ENCODE measurements around the gene DLG1. TPM values are rescaled to one million over a fixed set of nuclear protein-coding genes. Genes with fewer than 3 reads are reported as not detected.
A peak's percentile ranks its signal among the peaks of the same experiment; 100 is the strongest.
"Not testable (repeated sequence)": the region's sequence is repeated elsewhere in the genome, so short reads cannot be mapped to it uniquely, and the experiment has no call there.

DLG1 gene
- total and polyA plus RNA-seq, 5 donors, result 14.6 to 55.0 (median 53.0) TPM

DNA sequence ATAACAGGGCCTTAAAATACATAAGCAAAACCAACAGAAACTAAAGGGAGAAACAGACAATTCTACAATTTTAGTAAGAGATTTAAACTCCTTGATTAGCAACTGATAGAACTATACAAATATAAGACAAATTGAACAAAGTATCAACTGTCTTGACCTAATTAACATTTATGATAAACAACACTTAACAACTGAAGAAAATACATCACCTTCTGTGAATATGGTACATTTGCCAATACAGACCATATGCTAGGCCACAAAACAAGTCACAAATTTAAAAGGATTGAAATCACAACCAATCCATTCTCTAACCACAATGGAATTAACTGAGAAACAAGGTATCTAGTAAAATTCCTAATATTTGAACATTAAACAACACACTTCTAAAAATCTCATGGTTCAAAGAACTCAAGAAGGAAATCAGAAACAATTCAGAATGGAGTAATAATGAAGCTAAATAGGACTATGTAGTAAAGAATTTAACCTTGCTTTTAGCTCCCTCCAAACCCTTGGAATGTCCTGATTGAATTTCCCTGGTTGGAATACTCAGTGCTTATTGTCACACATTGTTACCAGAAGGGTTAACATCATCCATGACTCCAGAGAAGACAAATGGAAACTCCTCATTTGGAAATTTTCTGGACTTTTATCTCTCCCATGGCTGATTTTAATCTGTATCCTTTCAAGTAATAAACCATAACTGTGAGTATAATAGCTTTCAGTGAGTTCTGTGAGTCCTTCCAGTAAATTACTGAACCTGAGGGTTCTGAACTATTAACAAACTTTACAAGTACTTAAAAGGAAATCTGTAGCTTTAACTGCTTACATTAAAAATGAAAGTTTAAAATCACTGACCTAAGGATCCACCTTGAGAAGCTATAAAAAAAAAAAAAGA lies 88.8 kb downstream of the DLG1 start:
- DNase-seq (no peak), ATAC-seq (no peak)
- Histone ChIP-seq H3K4me1 (ENCODE audit: control insufficient read depth, insufficient read depth, low read length) (no peaks in the 10 kb centered on the region), H3K27me3 (ENCODE audit: control insufficient read depth, insufficient read depth) (no peaks in the 10 kb centered on the region), H3K9me3 (ENCODE audit: control insufficient read depth, low read length) (no peaks in the 10 kb centered on the region), H3K27ac (ENCODE audit: low read length) (no peak overlapping the region), H3K4me3 (ENCODE audit: low read length) (no peak overlapping the region)
- intact Hi-C loops (cut with DNase I), result no loop called here

GRCh38 chr3:197206913-197207312 lies 91.5 kb downstream of the DLG1 start:
- Histone ChIP-seq H3K4me1 (ENCODE audit: control insufficient read depth, insufficient read depth, low read length) (no peaks in the 10 kb centered on the region), H3K27ac (ENCODE audit: low read length) (no peak overlapping the region), H3K27me3 (ENCODE audit: control insufficient read depth, insufficient read depth) (no peaks in the 10 kb centered on the region), H3K4me3 (ENCODE audit: low read length) (no peak overlapping the region), H3K9me3 (ENCODE audit: control insufficient read depth, low read length) (no peaks in the 10 kb centered on the region)
- intact Hi-C loops (cut with DNase I), result no loop called here
- no peak for ATAC-seq
- WGBS, result 96% methylated on average over 9 of the region's 9 CpGs
- DNase-seq, result no peak

DNA sequence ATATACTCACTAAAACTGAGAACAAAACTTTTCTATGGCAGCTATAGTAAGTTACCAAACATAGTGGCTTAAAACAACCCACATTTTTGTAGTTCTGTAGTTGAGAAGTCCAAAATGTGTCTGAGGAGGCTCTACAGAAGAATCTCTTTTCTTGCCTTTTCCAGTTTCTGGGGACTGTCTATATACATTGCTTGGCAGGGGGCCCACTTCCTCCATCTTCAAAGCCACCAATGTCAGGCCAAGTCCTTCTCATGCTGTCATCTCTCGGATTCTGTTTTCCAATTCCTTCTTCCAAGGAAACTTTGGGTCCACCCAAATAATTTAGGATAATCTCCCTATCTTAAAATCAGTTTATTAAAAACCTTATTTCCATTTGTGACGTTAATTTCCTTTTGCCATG lies 92.7 kb downstream of the DLG1 start:
- 91% methylated on average over 2 of the region's 2 CpGs for WGBS
- H3K4me1 ChIP-seq (ENCODE audit: control insufficient read depth, insufficient read depth, low read length), result no peaks in the 10 kb centered on the region

DNA sequence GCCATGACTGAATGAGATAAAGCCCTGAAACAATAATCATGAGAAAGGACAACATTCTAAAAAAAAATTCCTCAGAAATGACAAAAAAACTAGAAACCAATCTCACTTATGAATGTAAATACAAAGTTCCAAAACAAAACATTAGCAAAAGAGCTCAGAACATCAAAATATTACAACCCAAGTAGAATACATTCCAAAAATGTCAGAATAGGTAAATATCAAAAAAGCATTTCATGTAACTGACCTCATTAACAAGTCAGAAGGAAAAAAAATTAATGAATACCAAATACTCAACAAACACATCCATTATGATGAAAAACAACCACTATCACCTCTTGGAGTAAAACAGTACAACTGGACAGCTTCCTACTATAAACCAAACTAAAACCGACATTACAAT lies 93.1 kb downstream of the DLG1 start:
- Histone ChIP-seq H3K4me3 (ENCODE audit: low read length) (no peak overlapping the region), H3K4me1 (ENCODE audit: control insufficient read depth, insufficient read depth, low read length) (no peaks in the 10 kb centered on the region), H3K27ac (ENCODE audit: low read length) (no peak overlapping the region), H3K27me3 (ENCODE audit: control insufficient read depth, insufficient read depth) (no peaks in the 10 kb centered on the region), H3K9me3 (ENCODE audit: control insufficient read depth, low read length) (no peaks in the 10 kb centered on the region)
- no peak for ATAC-seq
- DNase-seq, result no peak
- WGBS, result 79% methylated on average over 1 of the region's 1 CpG
- intact Hi-C loops (cut with DNase I), result no loop called here

More for the DNA sequence above, 92.7 kb downstream of the DLG1 start:
- Histone ChIP-seq H3K9me3 (ENCODE audit: control insufficient read depth, low read length) (no peaks in the 10 kb centered on the region), H3K27me3 (ENCODE audit: control insufficient read depth, insufficient read depth) (no peaks in the 10 kb centered on the region), H3K27ac (ENCODE audit: low read length) (no peak overlapping the region), H3K4me3 (ENCODE audit: low read length) (no peak overlapping the region)
- no peak for ATAC-seq
- peak in 1 of 3 donors; percentile 35 for DNase-seq
- intact Hi-C loops (cut with DNase I), result no loop called here

DNA sequence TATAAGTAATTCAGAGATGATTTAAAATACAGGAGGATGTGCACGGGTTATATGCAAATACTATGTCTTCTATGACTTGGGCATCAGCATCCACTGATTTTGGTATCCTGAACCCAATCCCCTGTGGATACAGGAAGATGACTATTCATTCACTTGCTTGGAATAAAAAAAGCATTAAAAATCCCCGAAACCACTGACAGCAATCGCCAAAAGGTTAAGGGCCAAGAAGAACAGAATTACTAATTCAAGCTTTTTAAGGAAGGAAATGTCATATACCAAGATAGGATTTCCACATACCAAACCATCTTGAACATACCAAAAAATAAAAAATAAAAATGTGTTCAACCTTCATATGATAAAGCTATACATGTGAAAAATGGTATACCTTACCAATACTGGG lies 93.7 kb downstream of the DLG1 start:
- intact Hi-C loops (cut with DNase I), result no loop called here
- ATAC-seq, result no peak
- 53% methylated on average over 3 of the region's 3 CpGs for WGBS
- H3K27ac ChIP-seq (ENCODE audit: low read length), result no peak overlapping the region
- no peaks in the 10 kb centered on the region for H3K9me3 ChIP-seq (ENCODE audit: control insufficient read depth, low read length)
- H3K4me3 ChIP-seq (ENCODE audit: low read length), result no peak overlapping the region
- no peaks in the 10 kb centered on the region for H3K27me3 ChIP-seq (ENCODE audit: control insufficient read depth, insufficient read depth)
- no peaks in the 10 kb centered on the region for H3K4me1 ChIP-seq (ENCODE audit: control insufficient read depth, insufficient read depth, low read length)
- no peak for DNase-seq

- no peak for ATAC-seq
- Histone ChIP-seq H3K9me3 (ENCODE audit: control insufficient read depth, low read length) (no peaks in the 10 kb centered on the region), H3K27me3 (ENCODE audit: control insufficient read depth, insufficient read depth) (no peaks in the 10 kb centered on the region), H3K27ac (ENCODE audit: low read length) (no peak overlapping the region), H3K4me3 (ENCODE audit: low read length) (no peak overlapping the region), H3K4me1 (ENCODE audit: control insufficient read depth, insufficient read depth, low read length) (no peaks in the 10 kb centered on the region)
- intact Hi-C loops (cut with DNase I), result no loop called here
- DNase-seq, result no peak
- 88% methylated on average over 2 of the region's 2 CpGs for WGBS
Observed at GRCh38 chr3:197203714-197204146, 94.7 kb downstream of the DLG1 start.

GRCh38 chr3:197202694-197203093 lies 95.7 kb downstream of the DLG1 start:
- ATAC-seq (no peak), DNase-seq (no peak)
- H3K9me3 ChIP-seq (ENCODE audit: control insufficient read depth, low read length), result no peaks in the 10 kb centered on the region
- no peak overlapping the region for H3K4me3 ChIP-seq (ENCODE audit: low read length)
- WGBS, result 77% methylated on average over 2 of the region's 2 CpGs
- intact Hi-C loops (cut with DNase I), result no loop called here
- H3K27ac ChIP-seq (ENCODE audit: low read length), result no peak overlapping the region
- H3K4me1 ChIP-seq (ENCODE audit: control insufficient read depth, insufficient read depth, low read length), result no peaks in the 10 kb centered on the region
- H3K27me3 ChIP-seq (ENCODE audit: control insufficient read depth, insufficient read depth), result no peaks in the 10 kb centered on the region

- H3K4me1 ChIP-seq (ENCODE audit: control insufficient read depth, insufficient read depth, low read length), result no peaks in the 10 kb centered on the region
- 78% methylated on average over 5 of the region's 5 CpGs for WGBS
- no peaks in the 10 kb centered on the region for H3K27me3 ChIP-seq (ENCODE audit: control insufficient read depth, insufficient read depth)
- H3K27ac ChIP-seq (ENCODE audit: low read length), result no peak overlapping the region
- ATAC-seq (no peak), DNase-seq (no peak)
- intact Hi-C loops (cut with DNase I), result no loop called here
- H3K9me3 ChIP-seq (ENCODE audit: control insufficient read depth, low read length), result no peaks in the 10 kb centered on the region
- H3K4me3 ChIP-seq (ENCODE audit: low read length), result no peak overlapping the region
Observed at GRCh38 chr3:197201791-197202452, 96.5 kb downstream of the DLG1 start.

DNA sequence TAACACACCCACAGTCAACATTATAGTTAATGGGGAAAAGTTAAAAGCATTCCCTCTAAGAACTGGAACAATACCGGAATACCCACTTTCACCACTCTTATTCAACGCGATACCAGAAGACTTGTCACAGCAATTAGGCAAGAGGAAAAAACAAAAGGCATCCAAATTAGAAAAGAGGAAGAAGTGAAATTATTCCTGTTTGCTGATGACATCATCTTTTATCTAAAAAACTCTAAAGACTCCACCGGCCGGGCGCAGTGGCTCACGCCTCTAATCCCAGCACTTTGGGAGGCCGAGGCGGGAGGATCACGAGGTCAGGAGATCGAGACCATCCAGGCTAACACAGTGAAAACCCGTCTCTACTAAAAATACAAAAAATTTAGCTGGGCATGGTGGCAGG lies 97.6 kb downstream of the DLG1 start:
- 91% methylated on average over 12 of the region's 12 CpGs for WGBS
- peak in 1 of 3 donors; percentile 20 for DNase-seq
- H3K27ac ChIP-seq (ENCODE audit: low read length); H3K4me1 ChIP-seq (ENCODE audit: control insufficient read depth, insufficient read depth, low read length); intact Hi-C loops (cut with DNase I); H3K4me3 ChIP-seq (ENCODE audit: low read length); H3K27me3 ChIP-seq (ENCODE audit: control insufficient read depth, insufficient read depth); H3K9me3 ChIP-seq (ENCODE audit: control insufficient read depth, low read length); ATAC-seq: not testable (repeated sequence)

DNA sequence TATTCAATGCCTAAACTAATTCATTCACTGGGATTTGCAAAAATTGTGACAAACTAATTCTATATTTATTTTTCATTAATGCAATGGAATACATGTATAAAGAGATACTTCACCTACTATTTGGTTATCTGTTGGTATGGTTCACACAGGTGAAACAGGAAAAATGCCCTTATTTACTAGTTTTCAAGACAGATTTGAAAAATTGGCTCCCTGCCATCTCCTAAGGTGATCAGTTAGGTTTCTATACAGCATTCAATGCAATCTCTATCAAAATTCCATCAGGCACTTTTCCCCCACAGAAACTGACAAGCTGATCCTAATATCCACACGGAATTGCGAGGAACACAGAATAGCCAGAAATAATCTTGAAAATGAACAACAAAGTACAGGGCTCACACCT lies 101.1 kb downstream of the DLG1 start:
- H3K27me3 ChIP-seq (ENCODE audit: control insufficient read depth, insufficient read depth), result no peaks in the 10 kb centered on the region
- H3K9me3 ChIP-seq (ENCODE audit: control insufficient read depth, low read length), result no peaks in the 10 kb centered on the region
- 95% methylated on average over 2 of the region's 2 CpGs for WGBS
- DNase-seq, result no peak
- intact Hi-C loops (cut with DNase I), result no loop called here
- no peak for ATAC-seq
- H3K4me3 ChIP-seq (ENCODE audit: low read length), result no peak overlapping the region
- H3K27ac ChIP-seq (ENCODE audit: low read length), result no peak overlapping the region
- H3K4me1 ChIP-seq (ENCODE audit: control insufficient read depth, insufficient read depth, low read length), result no peaks in the 10 kb centered on the region

GRCh38 chr3:197196192-197196591 lies 102.2 kb downstream of the DLG1 start:
- ATAC-seq (no peak), DNase-seq (no peak)
- Histone ChIP-seq H3K27ac (ENCODE audit: low read length) (no peak overlapping the region), H3K4me3 (ENCODE audit: low read length) (no peak overlapping the region), H3K4me1 (ENCODE audit: control insufficient read depth, insufficient read depth, low read length) (no peaks in the 10 kb centered on the region), H3K9me3 (ENCODE audit: control insufficient read depth, low read length) (no peaks in the 10 kb centered on the region), H3K27me3 (ENCODE audit: control insufficient read depth, insufficient read depth) (no peaks in the 10 kb centered on the region)
- intact Hi-C loops (cut with DNase I), result no loop called here
- 88% methylated on average over 3 of the region's 3 CpGs for WGBS
